ENCODE results near the gene TERT.

The TERT gene

DNA sequence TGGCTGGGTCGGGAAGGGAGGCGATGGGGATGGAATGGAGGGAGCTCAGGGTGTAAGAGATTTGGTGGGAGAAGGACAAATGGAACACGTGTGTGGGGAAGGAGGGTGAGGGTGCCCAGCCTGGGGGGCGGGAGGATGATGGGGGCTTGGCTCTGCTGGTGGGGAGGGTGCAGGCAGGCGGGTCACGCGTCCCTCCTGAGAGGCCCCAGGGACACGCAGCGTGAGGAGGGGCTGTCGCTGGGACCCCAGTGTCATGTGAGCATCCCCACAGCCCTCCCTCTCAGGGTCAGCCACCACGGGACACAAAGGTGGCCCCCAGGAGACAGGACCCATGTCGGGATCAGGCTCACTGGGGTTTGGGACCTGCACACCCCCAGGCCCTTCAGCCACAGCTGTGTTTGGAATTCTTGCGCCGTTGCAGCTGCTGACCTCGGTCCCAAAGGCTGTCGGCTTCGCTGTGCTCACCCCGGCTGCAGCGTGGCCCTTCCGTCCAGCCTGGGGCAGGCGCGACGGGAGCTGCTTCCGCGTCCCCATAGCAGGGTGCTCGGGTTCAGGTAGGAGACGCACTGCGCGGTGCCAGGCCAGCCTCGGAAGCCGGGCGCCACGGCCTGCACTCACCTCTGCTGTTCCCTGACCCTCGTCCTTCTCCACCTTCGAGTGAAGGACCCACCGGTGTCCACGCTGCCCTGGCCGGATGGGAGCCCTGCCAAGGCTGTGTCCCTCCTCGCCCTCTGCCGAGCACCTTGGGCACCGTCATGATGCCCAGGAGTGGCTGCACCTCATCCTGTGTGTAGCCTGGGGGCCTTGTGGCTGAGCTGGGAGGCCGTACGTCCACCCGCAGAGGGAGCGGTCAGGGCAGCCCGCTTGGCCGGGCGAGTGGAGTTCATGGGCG lies 88.1 kb downstream of the TERT start:
- TF ChIP-seq POLR2A (IDR thresholded peaks at IDR 0.05; ENCODE audit: low read depth, low read length): no peak
- TF ChIP-seq POU2F2 (IDR thresholded peaks at IDR 0.05; ENCODE audit: low read depth, low read length): no peak
- no peak for TF ChIP-seq TAF1 (IDR thresholded peaks at IDR 0.05; ENCODE audit: low read depth, low read length)
- no peak for TF ChIP-seq SPI1 (IDR thresholded peaks at IDR 0.05; ENCODE audit: low read depth, low read length)
- TF ChIP-seq POLR2AphosphoS5 (IDR thresholded peaks at IDR 0.05; ENCODE audit: low read depth, low read length): no peak
- TF ChIP-seq PAX5 (IDR thresholded peaks at IDR 0.05; ENCODE audit: insufficient read depth, low read length, severe bottlenecking): no peak
- no peak for DNase-seq (ENCODE audit: insufficient read length, low spot score)
- no peak for FAIRE-seq

DNA sequence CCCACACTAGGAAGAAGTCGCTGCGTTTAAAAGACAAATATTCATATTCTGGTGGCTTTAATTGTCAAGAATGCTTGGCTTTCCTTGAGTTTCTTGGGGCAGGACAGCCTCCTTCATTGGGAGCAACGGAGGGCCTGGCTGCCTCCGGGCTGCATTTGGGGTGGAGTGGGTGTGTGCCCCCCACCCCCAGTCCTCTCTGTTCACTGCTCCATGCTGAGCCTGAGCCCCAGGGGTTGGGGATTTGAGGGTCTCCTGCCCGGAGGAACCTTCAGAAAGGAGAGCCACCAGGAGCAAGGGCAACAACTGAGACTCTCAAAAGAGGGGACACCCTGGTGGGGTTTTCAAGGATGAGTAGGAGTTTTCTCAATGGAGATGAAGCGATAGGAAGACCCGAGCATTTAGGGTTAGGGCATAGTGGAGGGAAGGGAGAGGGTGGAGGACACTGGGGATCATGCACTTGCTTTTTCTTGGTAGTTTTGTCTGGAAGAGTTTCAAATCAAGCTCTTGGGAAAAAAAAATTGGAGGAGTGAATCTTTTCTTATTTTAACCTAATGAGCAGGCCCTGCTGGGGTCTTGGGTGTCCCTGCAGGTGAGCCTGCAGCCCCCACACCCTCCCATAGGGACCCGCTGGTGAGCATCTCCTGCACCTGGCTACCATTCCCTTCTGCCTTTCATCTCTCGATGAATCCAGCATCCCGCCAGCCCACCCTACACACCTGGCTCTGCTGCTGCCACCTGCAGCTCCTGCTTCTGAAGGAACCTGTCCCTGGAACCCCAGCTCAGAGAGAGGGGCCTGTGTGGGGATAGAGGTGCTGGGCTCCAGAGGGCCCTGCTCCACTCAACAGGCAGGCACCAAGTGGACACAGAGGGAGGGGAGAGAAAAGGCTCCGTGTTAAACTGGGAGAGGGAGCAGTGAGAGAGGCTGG lies 89.3 kb downstream of the TERT start:
- TF ChIP-seq POLR2A (IDR thresholded peaks at IDR 0.05; ENCODE audit: low read depth, low read length) (no peak), POU2F2 (IDR thresholded peaks at IDR 0.05; ENCODE audit: low read depth, low read length) (no peak), POLR2AphosphoS5 (IDR thresholded peaks at IDR 0.05; ENCODE audit: low read depth, low read length) (no peak), SPI1 (IDR thresholded peaks at IDR 0.05; ENCODE audit: low read depth, low read length) (no peak), TAF1 (IDR thresholded peaks at IDR 0.05; ENCODE audit: low read depth, low read length) (no peak), PAX5 (IDR thresholded peaks at IDR 0.05; ENCODE audit: insufficient read depth, low read length, severe bottlenecking) (no peak)
- no peak for DNase-seq (ENCODE audit: insufficient read length, low spot score)
- FAIRE-seq: no peak

DNA sequence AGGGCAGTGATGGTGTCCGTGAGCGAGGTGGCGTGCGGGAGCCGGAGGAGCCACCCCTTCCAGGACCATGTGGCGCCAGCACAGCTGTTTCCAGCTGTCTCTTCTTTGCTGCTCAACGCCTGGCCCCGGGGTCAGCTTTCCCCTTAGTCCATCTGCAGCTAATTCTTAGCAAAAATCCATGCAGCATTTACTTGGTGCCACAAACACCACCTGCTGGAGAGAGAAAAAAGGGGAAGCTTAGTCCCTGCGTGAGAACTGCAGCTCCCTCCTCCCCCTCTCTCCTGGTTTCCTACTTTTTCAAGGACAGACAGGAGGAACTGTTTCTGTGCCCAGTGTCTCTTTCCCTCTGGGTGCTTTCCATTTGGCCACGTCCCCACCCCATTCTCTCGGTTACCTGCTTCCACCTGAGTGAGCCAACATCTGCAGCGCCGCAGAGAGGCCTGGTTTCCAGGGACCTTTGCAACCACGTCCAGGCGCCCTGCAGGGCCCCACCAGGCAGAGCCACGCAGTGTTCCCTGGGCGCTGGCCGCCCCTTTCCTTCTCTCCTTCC lies 90.1 kb downstream of the TERT start:
- no peak for DNase-seq (ENCODE audit: insufficient read length, low spot score)
- TF ChIP-seq PAX5 (IDR thresholded peaks at IDR 0.05; ENCODE audit: insufficient read depth, low read length, severe bottlenecking): no peak
- no peak for TF ChIP-seq SPI1 (IDR thresholded peaks at IDR 0.05; ENCODE audit: low read depth, low read length)
- no peak for TF ChIP-seq POLR2A (IDR thresholded peaks at IDR 0.05; ENCODE audit: low read depth, low read length)
- TF ChIP-seq TAF1 (IDR thresholded peaks at IDR 0.05; ENCODE audit: low read depth, low read length): no peak
- TF ChIP-seq POU2F2 (IDR thresholded peaks at IDR 0.05; ENCODE audit: low read depth, low read length): no peak
- TF ChIP-seq POLR2AphosphoS5 (IDR thresholded peaks at IDR 0.05; ENCODE audit: low read depth, low read length): no peak
- FAIRE-seq: no peak

DNA sequence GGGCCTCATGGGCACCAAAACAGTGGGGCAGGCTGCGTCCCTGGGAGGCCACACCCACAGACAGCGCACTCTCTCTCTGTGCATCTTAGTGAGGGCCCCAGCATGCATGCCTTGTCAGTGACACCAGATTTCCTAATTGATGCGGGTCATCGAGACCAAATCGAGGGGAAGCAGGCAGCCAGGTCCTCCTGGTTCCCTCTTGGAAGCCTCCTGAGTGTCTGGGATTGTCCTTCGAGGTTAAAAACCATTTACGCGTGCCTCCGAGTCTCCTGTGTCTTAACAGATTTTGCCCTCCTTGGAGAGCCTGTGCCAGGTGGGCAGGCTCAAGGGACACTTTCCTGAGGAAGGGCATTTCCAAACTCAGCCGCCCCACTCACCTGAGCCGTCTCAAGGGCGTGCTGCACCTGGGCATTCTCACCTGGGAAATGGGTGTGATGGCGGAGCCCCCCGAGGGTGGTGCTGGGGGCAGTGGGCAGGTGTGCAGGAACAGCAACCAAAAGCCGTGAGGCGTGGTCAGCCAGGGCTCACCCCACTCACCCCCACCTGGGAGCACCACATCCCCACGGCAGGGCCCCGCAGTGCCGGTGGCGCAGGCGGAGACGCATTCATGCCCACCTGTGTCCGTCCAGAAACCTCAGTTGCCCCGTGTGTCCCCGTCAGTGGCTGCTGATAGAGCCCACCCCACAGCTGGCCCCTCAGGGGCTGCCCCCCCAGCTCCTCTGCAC lies 90.7 kb downstream of the TERT start:
- FAIRE-seq (no peak), DNase-seq (ENCODE audit: insufficient read length, low spot score) (no peak)
- no peak for TF ChIP-seq SPI1 (IDR thresholded peaks at IDR 0.05; ENCODE audit: low read depth, low read length)
- TF ChIP-seq POLR2AphosphoS5 (IDR thresholded peaks at IDR 0.05; ENCODE audit: low read depth, low read length): no peak
- TF ChIP-seq TAF1 (IDR thresholded peaks at IDR 0.05; ENCODE audit: low read depth, low read length): no peak
- no peak for TF ChIP-seq PAX5 (IDR thresholded peaks at IDR 0.05; ENCODE audit: insufficient read depth, low read length, severe bottlenecking)
- TF ChIP-seq POLR2A (IDR thresholded peaks at IDR 0.05; ENCODE audit: low read depth, low read length): no peak
- TF ChIP-seq POU2F2 (IDR thresholded peaks at IDR 0.05; ENCODE audit: low read depth, low read length): no peak

DNA sequence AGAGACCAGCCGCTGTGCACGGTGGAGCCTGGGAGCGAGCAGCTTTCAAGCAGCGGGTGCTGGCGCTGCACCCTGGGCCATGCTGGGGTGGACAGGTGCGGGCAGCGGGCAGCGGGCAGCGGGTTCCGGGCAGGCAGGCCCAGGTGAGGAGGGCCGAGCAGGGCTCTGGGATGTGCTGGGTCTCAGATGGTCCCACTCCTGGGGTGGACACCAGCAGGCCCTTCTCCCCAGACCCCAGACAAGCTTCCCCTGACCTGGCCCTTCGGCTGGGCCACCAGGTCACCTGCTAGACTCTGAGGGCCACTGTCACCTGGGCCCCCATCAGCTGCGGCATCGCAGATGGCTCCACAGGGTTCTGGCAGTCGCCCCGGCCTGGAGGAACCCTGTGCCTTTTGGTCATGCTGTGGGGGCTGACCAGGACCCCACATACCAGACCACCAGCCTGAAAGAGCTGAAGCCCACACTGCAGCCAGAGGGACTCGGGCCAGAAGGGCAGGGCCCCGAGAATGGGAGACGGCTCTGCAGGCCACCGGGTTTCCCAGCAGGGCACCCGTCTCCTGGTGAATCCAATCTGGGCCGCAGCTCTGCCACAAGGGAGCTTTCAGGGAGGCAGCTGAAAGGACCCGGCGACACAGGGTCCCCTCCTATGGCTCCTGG lies 91.4 kb downstream of the TERT start:
- DNase-seq (ENCODE audit: insufficient read length, low spot score) (no peak), FAIRE-seq (no peak)
- no peak for TF ChIP-seq POU2F2 (IDR thresholded peaks at IDR 0.05; ENCODE audit: low read depth, low read length)
- TF ChIP-seq PAX5 (IDR thresholded peaks at IDR 0.05; ENCODE audit: insufficient read depth, low read length, severe bottlenecking): no peak
- TF ChIP-seq POLR2AphosphoS5 (IDR thresholded peaks at IDR 0.05; ENCODE audit: low read depth, low read length): no peak
- TF ChIP-seq TAF1 (IDR thresholded peaks at IDR 0.05; ENCODE audit: low read depth, low read length): no peak
- no peak for TF ChIP-seq POLR2A (IDR thresholded peaks at IDR 0.05; ENCODE audit: low read depth, low read length)
- TF ChIP-seq SPI1 (IDR thresholded peaks at IDR 0.05; ENCODE audit: low read depth, low read length): no peak
